B cell (primary cell): ENCODE measurements around the gene CCDC60.

Experiments
- EZH2 ChIP-seq: IDR thresholded peaks from 2 replicates; pipeline ENCODE4 v1.6.1; 2012; ENCODE audit warnings: borderline replicate concordance, low read depth, mild to moderate bottlenecking, moderate library complexity, low read length; ENCODE audit not compliant: insufficient read depth, poor library complexity, severe bottlenecking
- TF ChIP-seq, protein P1 (sequence below): fragments of 200-600 bp; IDR thresholded peaks from one replicate; pipeline ENCODE4 v1.8.0; 2022; ENCODE audit warnings: antibody characterized with exemption, mild to moderate bottlenecking

DNA sequence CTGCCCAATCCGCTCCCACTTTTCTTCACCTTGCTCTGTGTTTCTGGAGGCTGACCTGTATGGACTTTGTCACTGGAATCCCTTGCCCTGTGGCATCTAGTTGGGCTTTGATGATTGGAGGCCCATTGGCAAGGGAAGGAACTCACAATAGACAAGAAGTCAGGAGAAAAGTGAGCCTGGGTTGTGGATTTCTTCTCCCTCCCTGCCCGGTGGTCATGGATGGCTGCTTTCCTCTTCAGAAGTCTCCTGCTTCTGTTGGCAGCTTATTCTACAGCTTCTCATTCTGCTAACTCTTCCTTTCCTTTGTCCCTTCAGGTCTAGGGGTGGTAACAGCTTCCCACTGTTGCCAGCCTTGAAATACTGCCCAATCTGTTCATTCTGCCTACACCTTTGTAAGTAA is 13.9 kb upstream of the CCDC60 start:
- TF ChIP-seq EZH2: no peak
- TF ChIP-seq, protein P1, sequence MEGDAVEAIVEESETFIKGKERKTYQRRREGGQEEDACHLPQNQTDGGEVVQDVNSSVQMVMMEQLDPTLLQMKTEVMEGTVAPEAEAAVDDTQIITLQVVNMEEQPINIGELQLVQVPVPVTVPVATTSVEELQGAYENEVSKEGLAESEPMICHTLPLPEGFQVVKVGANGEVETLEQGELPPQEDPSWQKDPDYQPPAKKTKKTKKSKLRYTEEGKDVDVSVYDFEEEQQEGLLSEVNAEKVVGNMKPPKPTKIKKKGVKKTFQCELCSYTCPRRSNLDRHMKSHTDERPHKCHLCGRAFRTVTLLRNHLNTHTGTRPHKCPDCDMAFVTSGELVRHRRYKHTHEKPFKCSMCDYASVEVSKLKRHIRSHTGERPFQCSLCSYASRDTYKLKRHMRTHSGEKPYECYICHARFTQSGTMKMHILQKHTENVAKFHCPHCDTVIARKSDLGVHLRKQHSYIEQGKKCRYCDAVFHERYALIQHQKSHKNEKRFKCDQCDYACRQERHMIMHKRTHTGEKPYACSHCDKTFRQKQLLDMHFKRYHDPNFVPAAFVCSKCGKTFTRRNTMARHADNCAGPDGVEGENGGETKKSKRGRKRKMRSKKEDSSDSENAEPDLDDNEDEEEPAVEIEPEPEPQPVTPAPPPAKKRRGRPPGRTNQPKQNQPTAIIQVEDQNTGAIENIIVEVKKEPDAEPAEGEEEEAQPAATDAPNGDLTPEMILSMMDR: no peak
